Stomach (tissue), 9 donors: ENCODE data around the gene JAG1. TPM values are rescaled to one million over a fixed set of nuclear protein-coding genes. Genes with fewer than 3 reads are reported as not detected.

ENCODE experiments used
- DNase-seq, 2 donors: peaks; one replicate each; pipeline versions ENCODE4 v3.0.0 to v3.0.0-alpha.2; 2013 to 2019
- H3K27ac ChIP-seq, 5 donors: fragments of 200-600 bp in 4 of 5; sonication (generic) in 4 of 5; one replicate each; pipeline ENCODE4 v1.5.1; 2013 to 2019; ENCODE audit warnings: mild to moderate bottlenecking in 1 of 5, moderate library complexity in 1 of 5
- H3K27me3 ChIP-seq, 3 donors: fragments of 200-600 bp; sonication (generic); one replicate each; pipeline ENCODE4 v1.5.1; 2017 to 2019; ENCODE audit warnings: mixed run types in 1 of 3
- H3K36me3 ChIP-seq, 4 donors: fragments of 200-600 bp; sonication (generic); 1 replicate in 3 of 4; 2 replicates in 1 of 4; pipeline ENCODE4 v1.5.1; 2016 to 2019
- H3K4me1 ChIP-seq, 4 donors: fragments of 200-600 bp; sonication (generic); one replicate each; pipeline ENCODE4 v1.5.1; 2016 to 2019
- H3K4me3 ChIP-seq, 4 donors: fragments of 200-600 bp; sonication (generic) in 3 of 4; one replicate each; pipeline ENCODE4 v1.5.1; 2016 to 2019; ENCODE audit warnings: mild to moderate bottlenecking in 1 of 4
- H3K9me3 ChIP-seq, 4 donors: fragments of 200-600 bp; sonication (generic); one replicate each; pipeline ENCODE4 v1.5.1; 2016 to 2019
- EP300 ChIP-seq: sonication (generic); formaldehyde crosslinking; IDR thresholded peaks from one replicate; pipeline ENCODE4 v1.6.1; 2017; ENCODE audit warnings: antibody characterized with exemption
- POLR2A ChIP-seq, 4 donors: fragments of 450-650 bp; IDR thresholded peaks; one replicate each; pipeline ENCODE4 v1.6.1; 2016; ENCODE audit warnings: antibody characterized with exemption in 4 of 4, control low read depth in 2 of 4, mild to moderate bottlenecking in 1 of 4, moderate library complexity in 1 of 4
- POLR2AphosphoS5 ChIP-seq, 3 donors: sonication (generic); formaldehyde crosslinking; IDR thresholded peaks; one replicate each; pipeline ENCODE4 v1.6.1; 2016; ENCODE audit warnings: antibody characterized with exemption in 3 of 3
- WGBS, 5 donors: extraction: QIAGEN DNeasy Blood & Tissue Kit in 3 of 5; methylation state at CpG; one replicate each; pipeline versions ENCODE4 v1.1.5 to v1.1.7; 2013 to 2018; 5-methylcytosine and 5-hydroxymethylcytosine counted together
- intact Hi-C: fragments of 100-400 bp; cut with DNase I; formaldehyde crosslinking; loops from one replicate; pipeline ENCODE4 v1.15.1; 2023; ENCODE audit warnings: low total_unique reads
- polyA plus RNA-seq, 3 donors: library from polyadenylated mRNA; stranded (reverse); fragments of 200-250 nt; gene quantifications; one replicate each; pipeline ENCODE4 v1.2.3, GENCODE V29; 2013
- total RNA-seq, 5 donors: library from RNA; depleted of rRNA; stranded (reverse); fragments of >200 nt; gene quantifications; one replicate each; pipeline versions ENCODE4 v1.1.0 to v1.2.3, GENCODE V29; 2014 to 2016
- TF ChIP-seq, protein P1 (sequence below), 7 experiments: fragments of 450-650 bp in 4 of 7; fragments of 200-600 bp in 3 of 7; sonication (generic) in 3 of 7; IDR thresholded peaks; one replicate each; pipeline ENCODE4 v1.5.1; 2016 to 2019; ENCODE audit warnings: antibody characterized with exemption in 7 of 7, control low read depth in 2 of 7, mild to moderate bottlenecking in 1 of 7
- donor health status: healthy with polysubstance abuse.
- donor health status: Bipolar disorder and iron deficiency.
- donor health status: healthy.

Gene JAG1
- total and polyA plus RNA-seq, 8 donors = 5.2 to 133 (median 62.2) TPM

DNA sequence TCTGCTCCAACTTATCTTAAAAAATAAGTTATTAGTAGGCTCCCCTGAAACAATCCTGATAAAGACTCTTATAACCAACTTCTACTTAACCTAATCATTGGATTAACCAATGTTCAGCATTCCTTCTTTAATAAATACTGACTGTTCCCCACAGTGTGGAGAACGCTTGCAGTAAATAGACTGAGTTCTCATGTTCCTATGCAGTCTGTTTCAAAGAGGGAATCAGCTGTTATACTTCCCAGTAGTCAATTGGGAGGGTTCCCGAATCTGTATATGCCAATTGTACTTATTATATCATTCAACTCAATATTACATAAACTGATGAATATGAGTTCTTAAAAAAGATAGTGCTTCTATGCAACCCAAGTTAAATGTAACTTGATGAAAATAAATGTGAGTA lies 9.7 kb upstream of the JAG1 start:
- Histone ChIP-seq H3K9me3 (no peaks in the 10 kb centered on the region), H3K27me3 (no peaks in the 10 kb centered on the region), H3K4me3 (no peak overlapping the region), H3K36me3 (no peaks in the 10 kb centered on the region), H3K27ac (no peak overlapping the region), H3K4me1 (no peaks in the 10 kb centered on the region)
- intact Hi-C loops = no loop called here
- TF ChIP-seq EP300 (no peak), POLR2AphosphoS5 (IDR thresholded peaks at IDR 0.05) (no peak), POLR2A (IDR thresholded peaks at IDR 0.05) (no peak)
- TF ChIP-seq, protein P1, sequence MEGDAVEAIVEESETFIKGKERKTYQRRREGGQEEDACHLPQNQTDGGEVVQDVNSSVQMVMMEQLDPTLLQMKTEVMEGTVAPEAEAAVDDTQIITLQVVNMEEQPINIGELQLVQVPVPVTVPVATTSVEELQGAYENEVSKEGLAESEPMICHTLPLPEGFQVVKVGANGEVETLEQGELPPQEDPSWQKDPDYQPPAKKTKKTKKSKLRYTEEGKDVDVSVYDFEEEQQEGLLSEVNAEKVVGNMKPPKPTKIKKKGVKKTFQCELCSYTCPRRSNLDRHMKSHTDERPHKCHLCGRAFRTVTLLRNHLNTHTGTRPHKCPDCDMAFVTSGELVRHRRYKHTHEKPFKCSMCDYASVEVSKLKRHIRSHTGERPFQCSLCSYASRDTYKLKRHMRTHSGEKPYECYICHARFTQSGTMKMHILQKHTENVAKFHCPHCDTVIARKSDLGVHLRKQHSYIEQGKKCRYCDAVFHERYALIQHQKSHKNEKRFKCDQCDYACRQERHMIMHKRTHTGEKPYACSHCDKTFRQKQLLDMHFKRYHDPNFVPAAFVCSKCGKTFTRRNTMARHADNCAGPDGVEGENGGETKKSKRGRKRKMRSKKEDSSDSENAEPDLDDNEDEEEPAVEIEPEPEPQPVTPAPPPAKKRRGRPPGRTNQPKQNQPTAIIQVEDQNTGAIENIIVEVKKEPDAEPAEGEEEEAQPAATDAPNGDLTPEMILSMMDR (IDR thresholded peaks at IDR 0.05) = no peak
- 86 to 94% (median 93%) methylated on average over 2 of the region's 2 CpGs for WGBS, 5 donors
- no peak for DNase-seq

DNA sequence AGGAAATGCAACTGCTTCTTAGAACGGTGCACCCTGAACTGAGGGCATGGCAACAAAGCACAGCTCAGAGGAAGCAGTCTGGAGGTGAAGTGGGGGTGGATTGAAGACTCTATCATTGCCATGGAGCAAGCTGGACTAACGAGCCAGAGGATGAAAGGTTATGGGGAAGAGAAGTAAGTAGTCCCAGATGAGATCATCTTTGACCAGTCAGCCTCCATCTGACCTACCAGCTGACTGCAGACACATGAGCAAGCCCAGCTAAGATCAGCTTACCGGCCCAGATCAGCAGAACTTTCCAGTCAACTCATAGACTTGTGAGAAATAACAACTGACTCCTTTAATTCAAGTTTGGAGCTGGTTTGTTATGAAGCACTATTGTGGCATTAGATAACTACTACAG lies 9.1 kb upstream of the JAG1 start:
- no peaks in the 10 kb centered on the region for H3K36me3 ChIP-seq
- TF ChIP-seq POLR2AphosphoS5 (IDR thresholded peaks at IDR 0.05) (no peak), POLR2A (IDR thresholded peaks at IDR 0.05) (no peak), EP300 (no peak)
- TF ChIP-seq, protein P1 (IDR thresholded peaks at IDR 0.05) = no peak
- 65 to 76% (median 70%) methylated on average over 3 of the region's 3 CpGs for WGBS, 5 donors
- H3K4me3 ChIP-seq = no peak overlapping the region
- H3K27ac ChIP-seq = no peak overlapping the region
- intact Hi-C loops = no loop called here
- no peaks in the 10 kb centered on the region for H3K4me1 ChIP-seq
- H3K9me3 ChIP-seq = no peaks in the 10 kb centered on the region
- no peak for DNase-seq
- H3K27me3 ChIP-seq = no peaks in the 10 kb centered on the region

DNA sequence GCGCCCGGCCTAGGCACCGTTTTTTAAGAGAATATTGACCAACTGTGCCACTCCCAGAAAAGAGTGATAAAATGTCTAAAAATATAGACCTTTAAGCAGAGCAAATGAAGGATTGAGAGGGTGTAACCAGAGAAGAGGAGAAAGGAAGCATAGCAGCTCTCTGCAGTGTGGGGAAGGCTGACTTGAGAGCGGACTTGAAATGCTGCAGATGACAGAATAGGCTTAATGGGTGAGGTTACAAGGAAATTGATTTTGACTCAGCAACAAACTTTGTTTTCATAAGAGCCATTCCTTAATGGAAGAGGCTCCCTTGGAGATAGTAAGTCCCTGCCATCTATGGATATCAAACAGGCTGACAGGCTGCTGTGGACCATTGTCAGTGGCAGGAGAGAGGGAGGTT lies 7.7 kb upstream of the JAG1 start:
- Histone ChIP-seq H3K4me1 (no peaks in the 10 kb centered on the region), H3K36me3 (no peaks in the 10 kb centered on the region), H3K9me3 (no peaks in the 10 kb centered on the region), H3K27ac (no peak overlapping the region), H3K27me3 (no peaks in the 10 kb centered on the region), H3K4me3 (no peak overlapping the region)
- intact Hi-C loops = no loop called here
- no peak for DNase-seq
- 76 to 95% (median 83%) methylated on average over 4 of the region's 4 CpGs for WGBS, 5 donors
- no peak for TF ChIP-seq POLR2AphosphoS5 (IDR thresholded peaks at IDR 0.05)
- no peak for TF ChIP-seq EP300

DNA sequence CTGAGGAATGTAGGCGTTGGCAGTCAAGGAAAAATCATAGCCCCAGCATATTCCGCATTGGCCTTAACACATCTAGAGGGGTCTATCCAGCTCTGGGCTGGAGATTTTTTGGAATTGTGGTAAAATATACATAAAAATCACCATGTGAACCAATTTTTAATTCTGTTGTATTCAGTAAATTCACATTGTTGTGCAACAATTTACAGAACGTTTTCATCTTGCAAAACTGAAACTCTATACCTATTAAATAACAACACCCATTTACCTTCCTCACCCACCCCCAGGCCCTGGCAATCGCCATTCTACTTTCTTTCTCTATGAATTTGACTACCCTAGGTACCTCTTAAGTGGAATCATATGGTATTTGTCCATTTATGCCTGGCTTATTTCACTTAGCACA lies 6.8 kb upstream of the JAG1 start:
- WGBS, 5 donors = 84 to 96% (median 90%) methylated on average over 4 of the region's 4 CpGs
- Histone ChIP-seq H3K4me3 (no peak overlapping the region), H3K27me3 (no peaks in the 10 kb centered on the region), H3K27ac (no peak overlapping the region), H3K4me1 (peaks cover under 1 to 3% (median 2%) of the 10 kb centered on the region in 4 donors), H3K36me3 (no peaks in the 10 kb centered on the region), H3K9me3 (no peaks in the 10 kb centered on the region)
- TF ChIP-seq, protein P1 (IDR thresholded peaks at IDR 0.05) = no peak
- TF ChIP-seq POLR2A (IDR thresholded peaks at IDR 0.05) (no peak), EP300 (no peak), POLR2AphosphoS5 (IDR thresholded peaks at IDR 0.05) (no peak)
- no peak for DNase-seq
- intact Hi-C loops = no loop called here

DNA sequence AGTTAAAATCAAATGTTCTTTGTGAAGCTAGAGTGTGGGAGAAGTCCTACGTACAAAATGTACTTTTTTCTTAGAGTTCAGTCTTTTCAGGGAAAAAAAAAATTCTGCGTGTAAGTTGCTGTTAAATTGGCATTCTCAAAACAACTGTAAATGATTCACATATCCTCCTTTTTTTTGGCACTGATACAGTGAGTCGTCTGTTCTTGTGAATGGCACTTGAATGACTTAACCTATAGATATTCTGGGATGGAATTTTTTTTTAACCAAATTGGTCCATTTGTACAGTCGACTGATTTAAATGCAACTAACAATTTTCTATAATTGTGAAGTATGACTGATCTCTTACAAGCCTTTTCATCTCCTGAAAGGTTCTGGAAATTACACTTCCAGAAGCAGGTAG lies 5.5 kb upstream of the JAG1 start:
- H3K4me1 ChIP-seq = peaks cover 9 to 12% (median 9%) of the 10 kb centered on the region in 4 donors
- H3K4me3 ChIP-seq = no peak overlapping the region
- 65 to 81% (median 70%) methylated on average over 4 of the region's 4 CpGs for WGBS, 5 donors
- intact Hi-C loops = no loop called here
- H3K9me3 ChIP-seq = no peaks in the 10 kb centered on the region
- no peaks in the 10 kb centered on the region for H3K27me3 ChIP-seq
- H3K36me3 ChIP-seq = no peaks in the 10 kb centered on the region
- TF ChIP-seq, protein P1 (IDR thresholded peaks at IDR 0.05) = no peak
- TF ChIP-seq EP300 (no peak), POLR2AphosphoS5 (IDR thresholded peaks at IDR 0.05) (no peak), POLR2A (IDR thresholded peaks at IDR 0.05) (no peak)
- H3K27ac ChIP-seq = no peak overlapping the region
- no peak for DNase-seq
